ENCODE data around the gene HLA-DPA1. TPM values are rescaled to one million over a fixed set of nuclear protein-coding genes. Genes with fewer than 3 reads are reported as not detected.

HLA-DPA1 gene
- total RNA-seq, 1 donor from 2014 or later: 1.6 TPM

DNA sequence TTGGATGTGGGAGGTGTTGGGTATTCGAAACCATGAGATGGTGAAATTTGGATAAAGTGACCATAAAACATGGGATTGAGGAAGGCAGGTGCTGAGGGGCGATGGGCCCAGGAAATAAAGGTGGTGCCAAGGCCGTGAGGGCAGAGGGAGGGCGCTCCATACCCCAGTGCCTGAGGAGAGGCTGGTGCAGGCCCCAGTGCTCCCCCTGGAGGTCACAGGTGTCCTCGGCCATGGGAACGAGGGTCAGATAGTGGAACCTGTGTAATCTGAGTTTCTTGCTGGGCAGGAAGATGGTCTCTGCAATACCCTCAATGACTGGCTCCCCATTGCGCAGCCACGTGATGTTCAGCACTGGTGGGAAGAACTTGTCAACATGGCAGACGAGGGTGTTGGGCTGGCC is 18.5 kb upstream of the HLA-DPA1 start:
- FAIRE-seq (no peak), DNase-seq (ENCODE audit: low spot score in 2 of 2) (no peak)

- no peak for FAIRE-seq
- no peak for DNase-seq (ENCODE audit: low spot score in 2 of 2)
Measured at GRCh38 chr6:33088931-33089620, 15.6 kb upstream of the HLA-DPA1 start.

DNA sequence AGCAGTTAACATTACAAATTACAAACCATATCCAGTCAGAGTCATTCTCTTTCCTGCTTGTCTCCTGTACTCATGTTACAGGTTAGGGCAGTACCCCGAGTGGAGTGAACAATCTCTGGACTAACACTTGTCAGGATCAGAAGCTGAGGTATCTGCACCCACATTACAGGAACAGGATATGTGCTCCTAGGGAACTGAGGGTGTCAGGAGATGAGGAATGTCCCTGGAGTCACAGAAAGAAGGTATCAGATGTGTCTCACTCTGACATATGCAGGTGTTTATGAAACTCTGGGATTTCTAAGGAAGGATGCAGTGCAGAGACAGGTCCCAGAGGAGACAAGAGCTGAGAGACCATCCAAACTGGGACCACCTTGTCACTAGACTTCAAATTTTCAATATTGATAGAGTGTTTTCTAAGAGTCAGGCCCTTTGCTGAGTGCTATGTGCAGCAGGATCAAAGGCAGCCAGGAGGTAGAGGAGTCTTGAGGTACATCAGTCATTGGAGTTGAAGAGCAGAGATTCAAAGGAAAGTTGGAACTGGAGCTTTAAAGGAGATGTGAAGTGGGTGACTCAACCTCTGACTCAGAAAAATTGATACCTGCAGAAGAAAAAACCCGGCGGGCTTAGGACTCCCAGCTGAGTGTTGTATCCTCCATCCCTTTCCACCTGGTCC is 14.9 kb upstream of the HLA-DPA1 start:
- FAIRE-seq (no peak), DNase-seq (ENCODE audit: low spot score in 2 of 2) (no peak)

DNA sequence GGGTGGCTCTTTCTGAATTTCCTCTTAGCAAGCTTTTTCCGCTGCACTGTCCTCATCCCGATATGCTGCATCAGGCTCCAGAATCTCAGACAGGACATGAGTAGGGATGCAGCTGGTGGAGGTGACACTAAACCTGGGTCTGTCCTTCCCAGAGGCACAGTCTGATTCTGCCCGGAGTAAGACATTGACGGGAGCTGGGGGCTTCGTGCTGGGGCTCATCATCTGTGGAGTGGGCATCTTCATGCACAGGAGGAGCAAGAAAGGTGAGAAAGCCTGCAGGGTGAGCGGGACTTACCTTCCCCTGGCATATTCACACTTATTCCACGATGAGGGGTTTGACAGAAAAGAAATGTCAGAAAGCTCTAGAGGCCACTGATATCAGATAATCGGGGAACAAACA is 12.2 kb upstream of the HLA-DPA1 start:
- DNase-seq (ENCODE audit: low spot score in 2 of 2) (no peak), FAIRE-seq (no peak)

DNA sequence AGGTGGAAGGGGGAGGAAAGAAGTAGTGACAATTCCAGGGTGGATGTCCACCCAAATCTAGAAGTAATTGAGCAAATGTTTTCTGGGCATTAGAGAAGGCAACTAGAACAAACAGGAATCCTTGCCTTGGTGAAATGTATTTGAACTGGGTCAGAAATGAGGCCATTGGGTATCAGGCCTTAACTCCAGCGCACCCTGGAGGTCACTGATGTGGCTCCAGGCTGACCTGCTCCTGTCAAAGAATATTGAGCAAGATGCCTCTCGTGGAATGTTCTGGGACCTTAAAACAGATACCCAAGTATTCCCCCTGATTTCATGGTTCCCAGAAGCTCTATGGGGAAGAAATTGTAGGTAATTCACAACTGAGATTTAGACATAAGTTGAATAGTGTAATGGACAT is 9.3 kb upstream of the HLA-DPA1 start:
- DNase-seq (ENCODE audit: low spot score in 2 of 2): no peak
- FAIRE-seq: no peak

DNA sequence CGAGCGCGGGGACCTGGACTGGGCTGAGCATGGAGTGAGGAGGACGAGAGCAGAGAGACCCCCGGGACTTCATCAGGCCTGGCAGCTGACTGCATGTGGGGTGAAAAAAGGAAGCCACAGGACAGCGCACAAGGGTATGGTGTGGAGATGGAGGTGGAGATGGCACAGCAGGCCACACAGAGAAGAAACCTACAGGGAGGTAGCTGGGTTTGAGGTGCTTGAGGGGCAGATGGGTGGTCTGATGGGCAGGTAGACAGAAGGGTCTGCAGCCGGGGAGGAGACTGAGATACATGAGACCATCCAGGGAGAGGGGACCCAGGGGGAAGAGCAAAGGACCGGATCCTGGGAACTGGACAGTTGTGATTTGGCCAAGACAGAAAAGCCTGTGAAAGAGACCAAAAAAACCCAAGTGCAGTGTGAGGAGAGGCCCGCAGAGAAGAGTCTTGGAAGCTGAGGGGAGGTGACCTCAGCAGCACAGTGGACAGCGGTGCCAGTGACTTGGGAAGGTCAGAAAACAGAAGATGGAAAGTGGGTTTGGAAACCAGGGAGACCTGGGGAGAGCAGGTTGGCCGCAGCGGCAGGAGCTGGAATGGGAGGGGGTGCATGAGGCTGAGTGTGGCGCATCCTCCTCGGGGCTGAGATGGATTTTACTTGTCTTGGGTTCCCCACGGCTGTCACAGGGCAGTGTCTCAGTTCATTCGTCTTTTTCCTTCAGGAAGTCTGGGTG is 7.8 kb upstream of the HLA-DPA1 start:
- FAIRE-seq (no peak), DNase-seq (ENCODE audit: low spot score in 2 of 2) (no peak)

DNA sequence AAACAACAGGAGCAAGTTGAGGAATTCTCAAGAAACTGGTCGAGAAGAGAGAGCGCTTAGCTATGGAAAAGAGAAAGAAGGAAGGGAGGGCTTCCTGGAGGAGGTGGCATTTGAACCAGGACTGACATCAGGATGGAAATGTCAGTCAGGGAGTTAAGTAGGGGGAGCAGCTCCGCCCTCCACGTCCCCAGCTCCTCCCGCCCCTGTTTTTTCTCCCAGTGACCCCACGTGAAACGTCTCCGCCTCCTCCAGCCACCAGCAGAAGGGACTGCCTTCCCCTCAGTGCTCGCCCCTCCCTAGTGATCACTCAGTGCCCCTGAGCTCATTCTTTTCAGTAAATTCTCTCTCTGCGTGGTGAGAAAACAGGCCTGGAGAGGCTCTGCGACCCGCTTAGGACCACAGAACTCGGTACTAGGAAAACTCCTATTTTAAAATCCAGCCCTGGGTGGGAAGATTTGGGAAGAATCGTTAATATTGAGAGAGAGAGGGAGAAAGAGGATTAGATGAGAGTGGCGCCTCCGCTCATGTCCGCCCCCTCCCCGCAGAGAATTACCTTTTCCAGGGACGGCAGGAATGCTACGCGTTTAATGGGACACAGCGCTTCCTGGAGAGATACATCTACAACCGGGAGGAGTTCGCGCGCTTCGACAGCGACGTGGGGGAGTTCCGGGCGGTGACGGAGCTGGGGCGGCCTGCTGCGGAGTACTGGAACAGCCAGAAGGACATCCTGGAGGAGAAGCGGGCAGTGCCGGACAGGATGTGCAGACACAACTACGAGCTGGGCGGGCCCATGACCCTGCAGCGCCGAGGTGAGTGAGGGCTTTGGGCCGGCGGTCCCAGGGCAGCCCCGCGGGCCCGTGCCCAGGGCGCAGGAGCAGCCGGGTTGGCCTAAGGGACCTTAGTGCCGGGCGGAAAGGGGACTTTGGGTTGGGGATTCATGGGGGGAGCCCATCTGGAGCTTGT is 7.0 kb upstream of the HLA-DPA1 start:
- DNase-seq (ENCODE audit: low spot score in 2 of 2) (peak; percentile 33 to 69), FAIRE-seq (no peak)

GRCh38 chr6:33079580-33079979 is 6.1 kb upstream of the HLA-DPA1 start:
- FAIRE-seq (no peak), DNase-seq (ENCODE audit: low spot score in 2 of 2) (no peak)

GRCh38 chr6:33078919-33079521 is 5.6 kb upstream of the HLA-DPA1 start:
- no peak for DNase-seq (ENCODE audit: low spot score in 2 of 2)

GRCh38 chr6:33078442-33078841 is 5.0 kb upstream of the HLA-DPA1 start:
- no peak for FAIRE-seq
- DNase-seq (ENCODE audit: low spot score in 2 of 2): no peak

More at GRCh38 chr6:33078919-33079521, 5.6 kb upstream of the HLA-DPA1 start:
- no peak for FAIRE-seq

- DNase-seq (ENCODE audit: low spot score in 2 of 2) (no peak), FAIRE-seq (no peak)
Measured at GRCh38 chr6:33077908-33078307, 4.5 kb upstream of the HLA-DPA1 start.

DNA sequence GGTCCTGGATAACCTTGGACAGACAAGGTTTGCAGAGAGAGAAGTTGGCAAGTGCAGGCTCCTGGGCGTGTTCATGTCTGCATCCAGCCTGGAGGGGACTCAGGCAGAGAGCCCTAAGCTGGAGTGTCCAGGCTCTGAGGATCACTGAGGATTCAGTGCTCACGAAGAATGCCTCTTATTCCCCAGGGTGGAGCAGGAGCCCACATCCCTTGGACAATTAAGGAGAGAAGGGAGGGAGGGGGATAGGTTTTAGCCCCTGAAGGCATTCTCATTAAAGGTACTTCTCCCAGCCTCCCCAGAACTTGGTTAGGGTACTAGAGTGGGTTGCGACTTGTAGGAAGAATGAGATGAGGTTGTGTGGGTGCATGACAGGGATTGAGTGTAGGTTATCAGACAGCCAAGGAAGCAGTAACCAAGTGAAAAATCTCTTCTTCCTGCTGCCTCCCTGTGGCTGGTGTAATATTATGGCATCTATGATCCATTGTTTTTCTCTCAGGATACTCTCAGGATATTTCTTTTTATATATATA is 3.0 kb upstream of the HLA-DPA1 start:
- DNase-seq (ENCODE audit: low spot score in 2 of 2): no peak
- no peak for FAIRE-seq

- DNase-seq (ENCODE audit: low spot score in 2 of 2) (peak in 1 of 2 donors; percentile 57), FAIRE-seq (no peak)
Measured at GRCh38 chr6:33075568-33076405, 2.3 kb upstream of the HLA-DPA1 start, which contains the start of gene HLA-DPB1. HLA-DPB1 (plus strand) TSS chr6:33075990; CDS start chr6:33076042, 52 bp downstream.

GRCh38 chr6:33075208-33075567 is 1.7 kb upstream of the HLA-DPA1 start:
- FAIRE-seq (no peak), DNase-seq (ENCODE audit: low spot score in 2 of 2) (no peak)

DNA sequence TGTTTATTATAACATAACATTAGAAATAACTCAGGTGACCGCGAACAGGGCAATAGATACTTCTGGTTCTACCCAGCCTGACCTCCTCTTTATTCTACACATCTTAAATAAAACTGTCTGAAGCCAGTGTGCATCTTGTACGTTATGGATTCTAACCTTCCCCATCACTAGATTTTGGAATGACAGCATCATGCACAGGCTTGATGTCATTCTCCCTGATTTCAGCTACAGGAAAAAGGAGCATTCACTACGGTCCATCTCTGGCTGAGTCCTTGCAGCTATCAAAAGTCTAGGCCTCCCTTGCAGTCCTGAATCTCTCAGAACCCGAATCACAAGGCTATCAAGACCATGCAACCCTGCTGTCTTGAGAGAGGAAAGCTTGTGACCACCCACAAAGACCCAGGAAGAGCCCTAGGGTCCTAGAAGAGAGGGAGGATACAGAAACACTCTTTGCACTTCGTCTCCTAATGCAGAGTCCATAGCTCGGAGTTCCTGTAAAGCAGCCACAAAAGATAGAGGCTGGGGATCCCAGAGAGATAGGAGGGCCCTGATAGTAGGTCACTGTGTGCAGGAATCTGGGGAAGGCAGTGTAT is 845 bp downstream of the HLA-DPA1 start:
- DNase-seq (ENCODE audit: low spot score in 2 of 2) (no peak), FAIRE-seq (no peak)

- FAIRE-seq: no peak
Measured at GRCh38 chr6:33071569-33071968, 1.9 kb downstream of the HLA-DPA1 start.

GRCh38 chr6:33070909-33071308 is 2.5 kb downstream of the HLA-DPA1 start:
- FAIRE-seq (no peak), DNase-seq (ENCODE audit: low spot score in 2 of 2) (no peak)

More at GRCh38 chr6:33071569-33071968, 1.9 kb downstream of the HLA-DPA1 start:
- no peak for DNase-seq (ENCODE audit: low spot score in 2 of 2)

- no peak for FAIRE-seq
- DNase-seq (ENCODE audit: low spot score in 2 of 2): no peak
Measured at GRCh38 chr6:33069021-33069738, 4.3 kb downstream of the HLA-DPA1 start.

Data from frontal cortex (tissue), 4 donors.